Skeletal muscle satellite cell (primary cell): ENCODE measurements around the gene NRL.
"Not testable (repeated sequence)": the region's sequence is repeated elsewhere in the genome, so short reads cannot be mapped to it uniquely, and the experiment has no call there.

Experiments used
- H3K27me3 ChIP-seq: 2 replicates; pipeline ENCODE4 v1.7.0; 2013; ENCODE audit warnings: low read length; ENCODE audit not compliant: control insufficient read depth, insufficient read depth
- H3K36me3 ChIP-seq: 2 replicates; pipeline ENCODE4 v1.7.0; 2013; ENCODE audit warnings: mild to moderate bottlenecking, control low read depth, low read length; ENCODE audit not compliant: insufficient read depth
- H3K4me1 ChIP-seq: 2 replicates; pipeline ENCODE4 v1.7.0; 2013; ENCODE audit warnings: low read length; ENCODE audit not compliant: control insufficient read depth, insufficient read depth
- H3K4me2 ChIP-seq: 2 replicates; pipeline ENCODE4 v1.7.0; 2013; ENCODE audit warnings: mild to moderate bottlenecking, low read length
- H3K4me3 ChIP-seq: 2 replicates; pipeline ENCODE4 v1.7.0; 2013; ENCODE audit warnings: low read length
- H3K9ac ChIP-seq: 2 replicates; pipeline ENCODE4 v1.7.0; 2013; ENCODE audit warnings: mild to moderate bottlenecking, low read depth, low read length, moderate library complexity
- H3K9me3 ChIP-seq: replicated peaks from 2 replicates; pipeline ENCODE4 v1.7.0; 2013; ENCODE audit warnings: mild to moderate bottlenecking, control low read depth, low read length

NRL gene

DNA sequence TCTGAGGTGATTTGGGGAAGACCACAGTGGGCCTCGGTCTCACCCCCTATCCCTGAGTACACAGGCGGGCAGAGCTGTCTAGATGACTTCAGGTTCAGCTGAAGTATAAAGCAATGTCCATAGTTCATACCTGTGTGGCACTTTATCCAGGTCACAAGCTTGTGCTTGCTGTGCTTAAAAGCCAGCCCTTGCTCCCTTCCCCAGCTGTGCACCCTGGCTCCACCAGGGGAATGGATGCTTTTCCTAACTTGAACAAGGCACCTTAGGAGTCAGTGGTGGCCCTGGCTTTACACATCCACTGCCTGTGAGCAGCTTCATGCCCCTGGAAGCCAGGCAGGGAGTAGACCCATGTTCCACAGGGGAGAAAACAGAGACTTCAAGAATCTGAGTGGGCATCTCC is 57.5 kb downstream of the NRL start:
- H3K27me3 ChIP-seq = peaks cover 49% of the 10 kb centered on the region
- H3K4me1 ChIP-seq = peaks cover under 1% of the 10 kb centered on the region
- H3K9me3 ChIP-seq = no peaks in the 10 kb centered on the region
- H3K4me3 ChIP-seq = no peak overlapping the region
- H3K9ac ChIP-seq = no peak overlapping the region
- no peaks in the 10 kb centered on the region for H3K36me3 ChIP-seq
- H3K4me2 ChIP-seq = no peak overlapping the region

DNA sequence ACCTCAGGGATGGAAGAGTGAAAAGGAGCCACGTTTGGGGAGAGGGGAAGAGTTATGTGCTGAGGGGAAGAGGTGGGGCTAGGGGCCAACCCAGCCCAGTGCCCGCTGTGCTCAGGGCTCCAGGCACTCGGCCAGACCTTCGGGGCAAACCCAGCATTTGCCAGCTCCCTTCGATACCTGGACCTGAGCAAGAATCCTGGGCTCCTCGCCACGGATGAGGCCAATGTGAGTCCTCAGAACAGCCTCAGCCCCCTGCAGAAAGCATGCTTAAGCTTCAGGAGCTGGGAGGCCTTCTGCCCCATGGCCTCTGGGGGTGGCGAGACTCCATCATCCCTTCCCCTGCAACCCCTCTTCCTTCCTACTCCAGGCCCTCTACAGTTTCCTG is 58.0 kb downstream of the NRL start:
- H3K9me3 ChIP-seq = no peaks in the 10 kb centered on the region
- no peak overlapping the region for H3K4me3 ChIP-seq
- H3K4me1 ChIP-seq = peaks cover 5% of the 10 kb centered on the region
- peaks cover 46% of the 10 kb centered on the region for H3K27me3 ChIP-seq
- no peak overlapping the region for H3K9ac ChIP-seq
- no peaks in the 10 kb centered on the region for H3K36me3 ChIP-seq
- no peak overlapping the region for H3K4me2 ChIP-seq

- Histone ChIP-seq H3K4me1 (peaks cover 9% of the 10 kb centered on the region), H3K4me3 (no peak overlapping the region), H3K36me3 (no peaks in the 10 kb centered on the region), H3K9ac (no peak overlapping the region), H3K9me3 (no peaks in the 10 kb centered on the region), H3K27me3 (peaks cover 46% of the 10 kb centered on the region), H3K4me2 (no peak overlapping the region)
Measured at GRCh38 chr14:24055971-24056799, 58.6 kb downstream of the NRL start.

- Histone ChIP-seq H3K4me1 (peaks cover 9% of the 10 kb centered on the region), H3K27me3 (peaks cover 50% of the 10 kb centered on the region), H3K4me3 (no peak overlapping the region), H3K9me3 (no peaks in the 10 kb centered on the region), H3K36me3 (no peaks in the 10 kb centered on the region), H3K9ac (no peak overlapping the region), H3K4me2 (no peak overlapping the region)
Measured at GRCh38 chr14:24054646-24055045, 60.1 kb downstream of the NRL start.

- H3K36me3 ChIP-seq = no peaks in the 10 kb centered on the region
- no peak overlapping the region for H3K9ac ChIP-seq
- no peak overlapping the region for H3K4me2 ChIP-seq
- peaks cover 51% of the 10 kb centered on the region for H3K27me3 ChIP-seq
- H3K4me1 ChIP-seq = peaks cover 9% of the 10 kb centered on the region
- H3K9me3 ChIP-seq = no peaks in the 10 kb centered on the region
- no peak overlapping the region for H3K4me3 ChIP-seq
Measured at GRCh38 chr14:24054324-24054641, 60.5 kb downstream of the NRL start.

GRCh38 chr14:24053548-24054323 is 61.0 kb downstream of the NRL start:
- Histone ChIP-seq H3K4me1 (peaks cover 9% of the 10 kb centered on the region), H3K27me3 (peaks cover 56% of the 10 kb centered on the region), H3K4me2 (no peak overlapping the region), H3K9ac (no peak overlapping the region), H3K4me3 (no peak overlapping the region), H3K9me3 (no peaks in the 10 kb centered on the region), H3K36me3 (no peaks in the 10 kb centered on the region)

GRCh38 chr14:24052656-24053547 is 61.8 kb downstream of the NRL start:
- peaks cover 9% of the 10 kb centered on the region for H3K4me1 ChIP-seq
- H3K9me3 ChIP-seq = no peaks in the 10 kb centered on the region
- H3K9ac ChIP-seq = no peak overlapping the region
- H3K36me3 ChIP-seq = no peaks in the 10 kb centered on the region
- H3K4me2 ChIP-seq = peak overlapping the region; percentile 94
- peak overlapping the region; percentile 78 for H3K4me3 ChIP-seq
- H3K27me3 ChIP-seq = peaks cover 60% of the 10 kb centered on the region

DNA sequence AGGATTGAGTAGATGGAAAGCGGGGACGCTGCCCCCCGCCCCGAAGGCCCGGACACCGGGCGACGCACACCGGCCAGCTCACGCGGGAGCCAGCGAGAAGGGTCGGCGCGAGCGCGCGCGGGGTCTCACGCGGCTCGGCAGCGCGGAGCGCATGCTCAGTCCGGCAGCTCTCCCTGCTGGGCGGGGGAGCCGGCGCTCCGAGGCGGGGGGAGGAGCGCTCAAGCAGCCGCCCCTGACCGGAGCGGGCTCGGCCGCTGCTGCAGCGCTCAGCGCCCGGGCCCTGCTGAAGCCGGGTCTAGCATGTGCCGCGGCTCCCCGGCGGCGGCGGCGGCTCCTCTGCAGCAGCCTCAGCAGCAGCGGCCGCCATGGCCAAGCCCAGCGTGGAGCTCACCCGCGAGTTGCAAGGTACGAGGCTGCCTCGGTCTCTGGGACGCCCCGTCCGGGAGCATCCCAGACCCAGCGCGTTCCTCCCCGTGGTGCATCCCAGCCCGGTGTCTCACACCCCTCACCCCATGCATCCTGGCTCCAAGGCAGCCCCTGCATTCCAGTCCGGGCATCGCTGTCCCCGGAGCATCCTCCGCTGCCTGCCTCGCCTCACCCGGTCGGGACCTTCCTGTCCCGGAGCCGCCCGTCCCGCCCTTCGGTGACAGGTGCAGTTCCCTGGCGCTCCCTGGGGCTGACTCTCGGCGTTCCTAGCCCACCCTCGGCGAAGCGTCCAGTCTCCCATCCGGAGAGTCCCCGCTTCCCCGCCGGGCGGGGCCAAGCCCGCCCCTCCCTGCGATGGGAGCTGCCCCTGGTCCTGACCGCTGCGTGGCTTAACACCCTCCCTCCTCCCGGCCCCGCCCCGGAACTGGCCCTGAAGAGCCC is 62.7 kb downstream of the NRL start, which contains the start of gene CARMIL3:
TSS of gene CARMIL3 (plus strand) at position 221 of the 867 bp plus-strand sequence. CDS start at position 366, 145 bp downstream.
- peak within 1 kb of the TSS; percentile 74 for H3K9ac ChIP-seq
- peaks cover 9% of the 10 kb centered on the region for H3K4me1 ChIP-seq
- H3K4me3 ChIP-seq = peak within 1 kb of the TSS; percentile 78
- no peaks in the 10 kb centered on the region for H3K9me3 ChIP-seq
- peaks cover 59% of the 10 kb centered on the region for H3K27me3 ChIP-seq
- no peaks in the 10 kb centered on the region for H3K36me3 ChIP-seq
- H3K4me2 ChIP-seq = peak within 1 kb of the TSS; percentile 94

DNA sequence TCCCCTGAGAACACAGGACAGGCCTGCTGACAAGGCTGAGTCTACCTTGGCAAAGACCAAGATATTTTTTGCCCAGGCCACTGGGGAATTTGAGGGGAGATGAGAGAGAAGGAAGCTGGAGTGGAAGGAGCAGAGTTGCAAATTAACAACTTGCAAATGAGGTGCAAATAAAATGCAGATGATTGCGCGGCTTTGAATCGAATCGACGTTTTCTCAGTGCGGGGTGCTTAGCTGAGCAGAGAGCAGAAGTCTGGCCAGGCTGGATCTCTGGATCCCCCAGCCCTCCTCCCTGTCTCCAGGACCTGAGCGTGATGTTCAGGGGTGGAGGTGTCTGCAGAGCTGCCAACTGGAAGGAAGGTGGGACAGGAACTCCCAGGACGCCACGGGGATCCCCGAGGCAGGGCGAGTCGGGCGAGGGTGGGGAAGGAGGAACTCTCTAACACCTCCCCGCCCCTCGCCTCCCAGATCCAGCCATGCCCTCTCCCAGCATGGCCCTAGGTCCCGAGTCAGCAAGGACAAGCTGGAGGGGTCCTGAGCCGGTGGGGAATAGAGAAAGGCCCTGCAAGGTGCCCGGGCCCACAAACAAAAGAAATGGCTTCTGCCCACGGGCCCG is 63.5 kb downstream of the NRL start:
- Histone ChIP-seq H3K9me3 (no peaks in the 10 kb centered on the region), H3K9ac (peak overlapping the region; percentile 74), H3K4me3 (peak overlapping the region; percentile 78), H3K4me2 (peak overlapping the region; percentile 94), H3K4me1 (peaks cover 9% of the 10 kb centered on the region), H3K27me3 (peaks cover 59% of the 10 kb centered on the region), H3K36me3 (no peaks in the 10 kb centered on the region)

DNA sequence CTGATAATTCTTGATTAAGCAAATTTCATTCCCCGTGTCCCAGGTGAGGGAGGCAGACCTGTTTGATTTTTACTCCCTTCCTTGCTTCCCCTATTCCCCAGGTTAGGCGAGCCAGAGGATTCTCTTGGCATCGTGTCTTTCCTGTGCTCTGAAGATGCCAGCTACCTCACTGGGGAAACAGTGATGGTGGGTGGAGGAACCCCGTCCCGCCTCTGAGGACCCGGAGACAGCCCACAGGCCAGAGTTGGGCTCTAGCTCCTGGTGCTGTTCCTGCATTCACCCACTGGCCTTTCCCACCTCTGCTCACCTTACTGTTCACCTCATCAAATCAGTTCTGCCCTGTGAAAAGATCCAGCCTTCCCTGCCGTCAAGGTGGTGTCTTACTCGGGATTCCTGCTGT is 64.0 kb downstream of the NRL start:
- H3K9me3 ChIP-seq, H3K36me3 ChIP-seq, H3K4me1 ChIP-seq, H3K9ac ChIP-seq, H3K4me3 ChIP-seq, H3K4me2 ChIP-seq: not testable (repeated sequence)
- peaks cover 59% of the 10 kb centered on the region for H3K27me3 ChIP-seq
